IPS DF 6.9 (cell line): ENCODE measurements around the gene ABHD1.
"Not testable (repeated sequence)": the region's sequence is repeated elsewhere in the genome, so short reads cannot be mapped to it uniquely, and the experiment has no call there.

Experiments used
- DNase-seq: peaks from one replicate; pipeline ENCODE4 v3.0.0-alpha.2; 2013; ENCODE audit warnings: low read depth, low spot score
- H3K27ac ChIP-seq: one replicate; pipeline ENCODE4 v1.5.1; 2013; ENCODE audit warnings: low read length, control low read depth
- H3K27me3 ChIP-seq: 2 replicates; pipeline ENCODE4 v1.6.1; 2013; ENCODE audit warnings: mild to moderate bottlenecking, low read length; ENCODE audit not compliant: control insufficient read depth, insufficient read depth
- H3K36me3 ChIP-seq: 2 replicates; pipeline ENCODE4 v1.6.1; 2013; ENCODE audit warnings: low read length; ENCODE audit not compliant: control insufficient read depth, insufficient read depth
- H3K4me1 ChIP-seq: 2 replicates; pipeline ENCODE4 v1.6.1; 2013; ENCODE audit warnings: low read length; ENCODE audit not compliant: control insufficient read depth, insufficient read depth
- H3K4me3 ChIP-seq: 2 replicates; pipeline ENCODE4 v1.5.1; 2013; ENCODE audit warnings: mild to moderate bottlenecking, low read length
- H3K9me3 ChIP-seq: 2 replicates; pipeline ENCODE4 v1.6.1; 2013; ENCODE audit warnings: low read length, inconsistent platforms; ENCODE audit not compliant: control insufficient read depth, insufficient read depth
- WGBS: extraction: QIAGEN DNeasy Blood & Tissue Kit; methylation state at CpG from one replicate; pipeline ENCODE4 v1.1.7; 2013; ENCODE audit warnings: mixed read lengths, missing lambda C conversion rate; ENCODE audit not compliant: insufficient read length, insufficient coverage; 5-methylcytosine and 5-hydroxymethylcytosine counted together

The ABHD1 gene

GRCh38 chr2:27095745-27096651, 27.6 kb upstream of the ABHD1 start:
- WGBS: no CpG with 5 or more reads among the region's 18 CpGs
- no peaks in the 10 kb centered on the region for H3K4me1 ChIP-seq

GRCh38 chr2:27096748-27097297, 26.8 kb upstream of the ABHD1 start:
- no peak overlapping the region for H3K27ac ChIP-seq
- H3K9me3 ChIP-seq: no peaks in the 10 kb centered on the region
- no peak overlapping the region for H3K4me3 ChIP-seq
- no peaks in the 10 kb centered on the region for H3K4me1 ChIP-seq
- DNase-seq: no peak
- H3K27me3 ChIP-seq: no peaks in the 10 kb centered on the region
- no CpG with 5 or more reads among the region's 3 CpGs for WGBS
- H3K36me3 ChIP-seq: no peaks in the 10 kb centered on the region

More at GRCh38 chr2:27095745-27096651, 27.6 kb upstream of the ABHD1 start:
- H3K36me3 ChIP-seq: no peaks in the 10 kb centered on the region
- H3K9me3 ChIP-seq: no peaks in the 10 kb centered on the region
- H3K27me3 ChIP-seq: no peaks in the 10 kb centered on the region
- H3K4me3 ChIP-seq: no peak overlapping the region
- no peak overlapping the region for H3K27ac ChIP-seq
- DNase-seq: no peak

GRCh38 chr2:27097341-27097740, 26.3 kb upstream of the ABHD1 start:
- Histone ChIP-seq H3K27ac (no peak overlapping the region), H3K36me3 (no peaks in the 10 kb centered on the region), H3K9me3 (no peaks in the 10 kb centered on the region), H3K4me3 (no peak overlapping the region), H3K27me3 (no peaks in the 10 kb centered on the region), H3K4me1 (no peaks in the 10 kb centered on the region)
- no peak for DNase-seq
- WGBS: no CpG with 5 or more reads among the region's 14 CpGs

GRCh38 chr2:27099334-27099955, 24.2 kb upstream of the ABHD1 start:
- H3K9me3 ChIP-seq: no peaks in the 10 kb centered on the region
- no peaks in the 10 kb centered on the region for H3K36me3 ChIP-seq
- H3K27ac ChIP-seq: no peak overlapping the region
- no peaks in the 10 kb centered on the region for H3K27me3 ChIP-seq
- H3K4me3 ChIP-seq: no peak overlapping the region
- WGBS: no CpG with 5 or more reads among the region's 19 CpGs
- DNase-seq: no peak
- H3K4me1 ChIP-seq: no peaks in the 10 kb centered on the region

GRCh38 chr2:27100036-27100435, 23.6 kb upstream of the ABHD1 start:
- no peaks in the 10 kb centered on the region for H3K4me1 ChIP-seq
- no CpG with 5 or more reads among the region's 10 CpGs for WGBS
- H3K27me3 ChIP-seq: no peaks in the 10 kb centered on the region
- DNase-seq: no peak
- H3K36me3 ChIP-seq: no peaks in the 10 kb centered on the region
- no peak overlapping the region for H3K4me3 ChIP-seq
- H3K9me3 ChIP-seq: no peaks in the 10 kb centered on the region
- no peak overlapping the region for H3K27ac ChIP-seq

- no peaks in the 10 kb centered on the region for H3K36me3 ChIP-seq
- no peak overlapping the region for H3K27ac ChIP-seq
- H3K4me1 ChIP-seq: no peaks in the 10 kb centered on the region
- DNase-seq: no peak
- no peaks in the 10 kb centered on the region for H3K9me3 ChIP-seq
- WGBS: no CpG with 5 or more reads among the region's 5 CpGs
- no peak overlapping the region for H3K4me3 ChIP-seq
- H3K27me3 ChIP-seq: no peaks in the 10 kb centered on the region
Observed at GRCh38 chr2:27102329-27102728, 21.3 kb upstream of the ABHD1 start.

- WGBS: no CpG with 5 or more reads among the region's 3 CpGs
- Histone ChIP-seq H3K27me3 (no peaks in the 10 kb centered on the region), H3K27ac (no peak overlapping the region), H3K36me3 (no peaks in the 10 kb centered on the region), H3K4me1 (no peaks in the 10 kb centered on the region), H3K9me3 (no peaks in the 10 kb centered on the region), H3K4me3 (no peak overlapping the region)
- no peak for DNase-seq
Observed at GRCh38 chr2:27105981-27106380, 17.6 kb upstream of the ABHD1 start.

GRCh38 chr2:27108221-27108620, 15.4 kb upstream of the ABHD1 start:
- Histone ChIP-seq H3K4me3 (no peak overlapping the region), H3K9me3 (no peaks in the 10 kb centered on the region), H3K36me3 (no peaks in the 10 kb centered on the region), H3K27ac (no peak overlapping the region), H3K4me1 (no peaks in the 10 kb centered on the region), H3K27me3 (no peaks in the 10 kb centered on the region)
- WGBS: no CpG with 5 or more reads among the region's 2 CpGs
- no peak for DNase-seq

- Histone ChIP-seq H3K4me1 (no peaks in the 10 kb centered on the region), H3K4me3 (no peak overlapping the region), H3K27me3 (no peaks in the 10 kb centered on the region), H3K9me3 (no peaks in the 10 kb centered on the region), H3K27ac (no peak overlapping the region), H3K36me3 (no peaks in the 10 kb centered on the region)
- WGBS: no CpG with 5 or more reads among the region's 3 CpGs
- DNase-seq: no peak
Observed at GRCh38 chr2:27109083-27109482, 14.5 kb upstream of the ABHD1 start.

GRCh38 chr2:27110603-27111352, 12.8 kb upstream of the ABHD1 start:
- not testable (repeated sequence) for H3K27me3 ChIP-seq

More at GRCh38 chr2:27110603-27111352, 12.8 kb upstream of the ABHD1 start:
- H3K36me3 ChIP-seq, H3K9me3 ChIP-seq, DNase-seq, H3K4me1 ChIP-seq, H3K4me3 ChIP-seq, H3K27ac ChIP-seq: not testable (repeated sequence)
- WGBS: no CpG with 5 or more reads among the region's 24 CpGs
